Right ventricle myocardium superior (tissue), 1 donor: ENCODE measurements around the gene UTP25. TPM values are rescaled to one million over a fixed set of nuclear protein-coding genes. Genes with fewer than 3 reads are reported as not detected.
A peak's percentile ranks its signal among the peaks of the same experiment; 100 is the strongest.
"Not testable (repeated sequence)": the region's sequence is repeated elsewhere in the genome, so short reads cannot be mapped to it uniquely, and the experiment has no call there.

Experiments
- ATAC-seq: fragments of 200-7000 bp; cut with Tn5 transposase; one replicate; pipeline ENCODE4 v1.9.1; 2020; ENCODE audit warnings: mild to moderate bottlenecking; ENCODE audit not compliant: poor library complexity
- DNase-seq: peaks from one replicate; pipeline ENCODE4 v3.0.0-alpha.2; 2020
- intact Hi-C: fragments of 100-400 bp; cut with DNase I; formaldehyde crosslinking; loops from one replicate; pipeline ENCODE4 v1.11.2; 2022
- total RNA-seq: library from RNA; stranded (reverse); fragmentation: NEBNext Ultra II Directional; extraction: Animal tissue kit (Norgen Biotek cat#: 25700); gene quantifications from one replicate; pipeline ENCODE4 v1.2.1, GENCODE V29; 2021
- donor health status: DM: no; HTN: yes; CAD: no; lungs with severe emphysema.

The UTP25 gene
- total RNA-seq, 1 donor from 2014 or later, result 2.1 TPM

DNA sequence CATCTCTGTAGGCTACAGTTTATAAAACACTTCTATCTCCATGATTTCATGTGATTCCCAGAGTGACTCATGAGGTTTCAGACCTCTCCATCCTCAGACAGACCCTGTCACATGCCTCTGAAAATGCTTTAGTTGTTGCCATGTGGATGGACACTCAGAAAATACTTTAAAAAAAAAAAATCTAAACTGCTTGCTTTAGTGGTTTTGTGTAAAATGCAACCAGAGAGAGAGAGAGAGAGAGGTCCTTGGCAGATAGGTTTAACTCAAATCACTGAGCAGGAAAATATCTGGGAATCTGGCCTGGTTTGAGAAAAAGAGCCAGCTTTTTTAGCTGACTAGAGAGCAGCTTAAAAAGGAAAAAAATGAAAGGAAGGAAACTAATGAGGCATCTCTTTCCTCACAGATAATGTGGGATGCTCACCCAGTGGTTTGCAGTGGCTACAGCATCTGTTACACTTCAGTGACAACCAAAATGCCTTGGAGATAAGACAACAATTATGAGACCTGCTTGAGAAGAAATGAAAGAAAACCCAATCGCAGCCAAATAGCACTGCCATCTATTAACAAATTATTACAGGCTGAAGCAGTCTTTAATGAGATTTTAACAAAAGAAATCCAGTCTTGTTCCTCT, 55.7 kb downstream of the UTP25 start:
- no peak for ATAC-seq
- intact Hi-C loops, result no loop called here
- DNase-seq, result no peak

DNA sequence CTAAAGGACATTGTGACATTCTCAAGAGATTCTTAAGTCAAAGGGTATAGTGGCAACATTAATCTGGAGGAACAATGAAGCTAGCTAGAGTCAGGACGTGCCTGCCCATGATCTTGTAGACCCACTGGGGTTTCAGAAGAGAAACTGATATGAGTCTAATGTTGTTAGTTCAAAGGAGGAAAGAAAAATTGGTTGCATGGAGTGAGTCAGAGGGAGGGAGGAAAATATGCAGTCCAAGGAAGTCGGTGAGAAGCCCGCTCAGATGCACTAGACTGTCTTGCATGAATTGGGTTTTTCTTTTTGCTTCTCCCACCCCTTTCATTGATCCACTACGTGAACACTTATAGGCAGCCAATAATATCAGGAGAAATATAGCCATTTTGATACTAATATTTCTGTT, 56.5 kb downstream of the UTP25 start:
- DNase-seq, result no peak
- no peak for ATAC-seq
- intact Hi-C loops, result no loop called here

DNA sequence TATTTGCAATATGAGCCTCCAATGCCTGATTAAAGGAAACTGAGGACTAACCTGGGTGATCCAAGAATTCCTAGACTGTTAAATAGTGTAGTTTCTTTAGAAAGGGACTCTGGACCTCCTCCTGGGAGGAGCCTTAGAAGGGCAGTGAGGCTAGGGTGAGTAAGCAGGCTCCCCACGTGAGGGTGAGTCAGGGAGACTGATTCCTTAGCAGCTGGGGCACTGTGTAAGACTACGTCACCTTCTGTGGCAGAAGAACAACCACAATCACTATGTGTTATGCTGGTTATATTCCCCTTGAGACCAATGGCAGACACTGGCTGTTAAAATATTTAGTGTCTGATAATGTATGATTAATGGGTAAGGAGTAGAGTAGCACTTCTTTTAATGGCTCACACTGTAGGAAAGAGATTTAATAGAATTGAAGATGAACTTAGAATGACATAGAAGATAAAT, 56.9 kb downstream of the UTP25 start:
- ATAC-seq (no peak), DNase-seq (no peak)
- intact Hi-C loops, result no loop called here

DNA sequence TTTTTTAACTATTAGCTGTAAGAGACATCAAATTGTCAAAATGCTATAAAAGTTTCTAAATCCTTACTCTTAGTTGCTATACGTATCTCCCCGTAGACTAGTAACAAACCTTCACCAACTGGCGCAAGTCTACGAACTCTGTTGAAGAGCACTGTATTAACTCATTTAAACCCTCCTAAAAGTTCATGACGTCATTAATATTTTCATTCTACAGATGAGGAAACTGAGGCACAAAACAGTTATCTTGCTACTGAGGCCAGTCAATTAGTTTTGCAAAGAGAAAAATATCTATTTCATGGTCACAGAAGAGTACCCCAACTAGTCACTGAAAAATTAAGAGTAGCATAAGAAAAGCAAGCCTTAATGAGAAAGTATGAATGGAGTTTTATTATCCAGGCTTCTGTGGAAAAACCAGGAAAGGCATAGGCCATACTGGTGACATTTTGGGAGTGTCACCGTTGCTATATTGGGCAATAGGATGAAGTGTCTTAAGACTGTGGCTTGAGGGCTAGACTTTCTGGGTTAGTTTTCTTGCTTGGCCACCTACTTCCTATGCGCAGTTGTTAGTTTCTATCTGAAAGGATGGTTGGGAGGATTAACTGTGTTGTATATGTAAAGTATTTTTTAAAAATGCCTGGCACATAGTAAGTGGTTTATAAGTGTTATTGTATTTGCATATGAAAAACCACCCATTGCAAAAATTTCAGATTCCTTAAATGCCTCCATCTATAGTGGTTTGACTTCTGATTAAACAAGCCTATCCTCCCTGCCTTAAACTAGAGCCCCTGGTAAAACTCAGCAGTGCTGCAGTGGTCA, 57.8 kb downstream of the UTP25 start:
- ATAC-seq (no peak), DNase-seq (no peak)
- intact Hi-C loops, result no loop called here

DNA sequence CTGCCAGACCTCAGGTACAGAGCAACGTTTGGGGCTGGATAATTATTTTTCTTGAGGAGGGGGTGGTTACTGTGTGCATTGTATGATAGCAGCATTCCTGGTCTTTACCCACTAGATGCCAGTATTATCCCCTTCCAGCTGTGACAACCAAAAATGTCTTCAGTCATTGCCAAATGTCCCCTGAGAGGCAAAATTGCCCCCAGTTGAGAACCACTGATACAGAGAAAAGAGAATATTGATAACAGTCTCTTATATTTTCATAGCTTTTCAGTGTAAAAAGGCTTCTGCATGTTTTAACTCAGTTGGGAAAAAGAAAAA, 58.4 kb downstream of the UTP25 start:
- no peak for DNase-seq

DNA sequence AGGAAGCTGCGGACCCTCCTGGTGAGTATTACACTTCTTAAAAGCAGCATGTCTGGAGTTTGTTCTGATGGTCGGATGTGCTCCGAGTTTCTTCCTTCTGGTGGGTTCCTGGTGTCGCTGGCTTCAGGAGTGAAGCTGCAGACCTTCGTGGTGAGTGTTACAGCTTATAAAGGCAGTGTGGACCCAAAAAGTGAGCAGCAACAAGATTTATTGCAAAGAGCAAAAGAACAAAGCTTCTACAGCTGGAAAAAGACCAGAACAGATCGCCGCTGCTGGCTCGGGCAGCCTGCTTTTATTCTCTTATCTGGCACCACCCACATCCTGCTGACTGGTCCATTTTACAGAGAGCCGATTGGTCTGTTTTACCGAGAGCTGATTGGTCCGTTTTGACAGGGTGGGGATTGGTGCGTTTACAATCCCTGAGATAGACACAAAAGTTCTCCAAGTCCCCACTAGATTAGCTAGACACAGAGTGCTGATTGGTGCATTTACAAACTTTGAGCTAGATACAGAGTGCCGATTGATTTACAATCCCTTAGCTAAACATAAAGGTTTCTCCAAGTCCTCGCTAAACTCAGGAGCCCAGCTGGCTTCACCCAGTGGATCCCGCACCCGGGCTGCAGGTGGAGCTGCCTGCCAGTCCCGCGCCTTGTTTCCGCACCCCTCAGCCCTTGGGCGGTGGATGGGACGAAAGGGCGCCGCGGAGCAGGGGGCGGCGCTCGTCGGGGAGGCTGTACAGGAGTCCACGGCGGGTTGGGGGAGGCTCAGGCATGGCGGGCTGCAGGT, 60.7 kb downstream of the UTP25 start:
- DNase-seq, ATAC-seq, intact Hi-C loops: not testable (repeated sequence)

More for the DNA sequence above, 58.4 kb downstream of the UTP25 start:
- intact Hi-C loops, result no loop called here
- ATAC-seq, result no peak

DNA sequence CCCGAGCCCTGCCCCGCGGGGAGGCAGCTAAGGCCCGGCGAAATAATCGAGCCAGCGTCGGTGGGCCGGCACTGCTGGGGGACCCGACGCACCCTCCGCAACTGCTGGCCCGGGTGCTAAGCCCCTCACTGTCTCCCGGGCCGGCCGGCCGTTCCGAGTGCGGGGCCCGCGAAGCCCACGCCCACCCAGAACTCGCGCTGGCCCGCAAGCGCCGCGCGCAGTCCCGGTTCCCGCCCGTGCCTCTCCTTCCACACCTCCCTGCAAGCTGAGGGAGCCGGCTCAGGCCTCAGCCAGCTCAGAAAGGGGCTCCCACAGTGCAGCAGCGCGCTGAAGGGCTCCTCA, 61.3 kb downstream of the UTP25 start:
- DNase-seq (no peak), ATAC-seq (no peak)
- intact Hi-C loops, result no loop called here

DNA sequence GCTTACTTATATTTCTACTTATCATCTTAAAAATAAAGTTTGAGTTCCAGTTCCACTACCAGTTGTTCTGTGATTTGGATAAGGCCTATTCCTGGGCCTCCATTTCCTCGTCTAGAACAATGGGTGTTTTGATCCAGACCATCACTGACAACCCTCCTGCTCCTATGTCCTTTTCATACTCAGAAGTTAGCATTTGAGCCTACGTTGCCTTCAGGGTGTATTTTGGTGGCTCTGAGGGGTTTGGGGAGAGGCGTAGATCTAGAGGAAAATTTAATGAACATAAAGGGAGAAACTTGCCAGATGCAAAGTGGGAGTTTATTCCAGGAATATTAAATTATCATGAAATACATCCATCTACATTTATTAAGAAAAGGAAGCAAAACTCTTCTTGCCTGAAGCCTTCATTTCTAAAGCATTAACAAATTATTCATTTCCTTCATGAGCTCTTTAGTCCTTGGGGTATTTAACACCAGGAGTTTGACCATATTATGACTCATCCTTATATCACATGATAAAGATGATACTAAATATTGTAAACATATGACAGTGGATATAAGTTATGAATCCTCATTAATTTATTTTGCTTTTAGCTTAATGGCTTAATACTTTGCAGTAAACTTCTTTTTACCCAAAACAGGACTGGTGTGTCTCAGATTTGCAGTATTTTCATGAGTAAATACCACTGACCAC, 63.0 kb downstream of the UTP25 start:
- intact Hi-C loops, result no loop called here
- ATAC-seq, result no peak
- DNase-seq, result no peak

DNA sequence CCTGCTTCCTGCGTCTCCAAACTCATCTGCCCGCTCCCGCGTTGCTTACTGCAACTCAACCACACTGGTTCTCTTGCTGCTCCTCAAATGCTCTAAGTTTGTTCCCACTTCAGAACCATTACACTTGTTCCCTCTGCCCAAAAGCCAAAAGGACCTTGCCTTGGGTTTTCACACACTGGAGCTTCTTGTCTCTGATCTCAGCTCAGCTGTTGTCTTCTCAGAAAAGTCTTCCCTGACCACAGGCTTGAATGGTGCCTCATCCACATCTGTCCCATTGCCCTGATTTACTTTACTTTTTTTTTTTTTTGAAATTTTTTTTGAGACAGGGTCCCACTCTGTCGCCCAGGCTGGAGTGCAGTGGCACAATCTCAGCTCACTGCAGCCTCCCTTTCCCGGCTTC, 66.0 kb downstream of the UTP25 start:
- intact Hi-C loops, result no loop called here
- DNase-seq (no peak), ATAC-seq (no peak)

DNA sequence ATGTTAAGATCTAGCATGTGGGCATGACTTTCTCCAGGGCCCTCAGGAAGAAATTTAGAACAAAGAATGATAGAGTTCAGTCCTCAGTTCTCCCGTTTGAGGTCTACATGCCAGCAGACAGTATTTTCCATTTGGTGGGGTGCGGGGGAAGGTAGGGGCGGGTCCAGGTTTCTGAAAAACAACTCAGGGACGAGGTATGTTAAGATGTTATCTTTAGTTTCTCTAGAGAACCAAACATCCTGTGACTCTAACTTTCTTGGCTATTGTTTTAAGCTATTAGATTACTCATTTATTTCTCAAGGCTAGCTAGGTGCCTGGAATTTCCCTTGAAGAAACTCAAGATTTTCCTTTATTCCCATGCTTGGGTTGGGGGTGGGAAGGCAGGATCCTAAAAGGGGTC, 67.9 kb downstream of the UTP25 start:
- ATAC-seq, result no peak
- intact Hi-C loops, result no loop called here
- no peak for DNase-seq

DNA sequence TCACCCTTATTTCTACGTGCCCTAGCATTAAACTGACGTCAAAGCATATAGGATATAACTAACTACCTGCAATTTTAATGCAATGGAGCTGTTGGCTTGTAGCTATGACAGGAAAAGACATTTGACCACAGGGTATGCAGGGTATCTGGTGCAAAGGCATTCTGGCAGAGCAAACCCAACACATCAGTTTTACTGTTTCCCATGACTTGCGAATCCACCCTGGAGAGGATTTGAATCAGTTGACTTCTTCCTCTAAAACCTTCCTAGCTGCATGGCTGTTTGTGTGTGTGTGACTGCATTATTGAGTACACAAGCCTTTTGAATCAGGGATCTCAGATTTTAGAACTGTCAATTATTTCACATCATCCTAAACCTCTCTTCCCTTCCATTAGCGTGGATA, 68.6 kb downstream of the UTP25 start:
- intact Hi-C loops, result no loop called here
- ATAC-seq (no peak), DNase-seq (no peak)

DNA sequence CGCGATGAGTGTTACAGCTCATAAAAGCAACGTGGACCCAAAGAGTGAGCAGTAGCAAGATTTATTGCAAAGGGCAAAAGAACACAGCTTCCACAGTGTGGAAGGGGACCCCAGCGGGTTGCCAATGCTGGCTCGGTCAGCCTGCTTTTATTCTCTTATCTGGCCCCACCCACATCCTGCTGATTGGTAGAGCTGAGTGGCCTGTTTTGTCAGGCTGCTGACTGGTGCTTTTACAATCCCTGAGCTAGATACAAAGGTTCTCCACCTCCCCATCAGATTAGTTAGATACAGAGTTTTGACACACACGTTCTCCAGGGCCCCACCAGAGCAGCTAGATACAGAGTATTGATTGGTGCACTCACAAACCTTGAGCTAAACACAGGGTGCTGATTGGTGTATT, 70.5 kb downstream of the UTP25 start:
- ATAC-seq, result not testable (repeated sequence)

DNA sequence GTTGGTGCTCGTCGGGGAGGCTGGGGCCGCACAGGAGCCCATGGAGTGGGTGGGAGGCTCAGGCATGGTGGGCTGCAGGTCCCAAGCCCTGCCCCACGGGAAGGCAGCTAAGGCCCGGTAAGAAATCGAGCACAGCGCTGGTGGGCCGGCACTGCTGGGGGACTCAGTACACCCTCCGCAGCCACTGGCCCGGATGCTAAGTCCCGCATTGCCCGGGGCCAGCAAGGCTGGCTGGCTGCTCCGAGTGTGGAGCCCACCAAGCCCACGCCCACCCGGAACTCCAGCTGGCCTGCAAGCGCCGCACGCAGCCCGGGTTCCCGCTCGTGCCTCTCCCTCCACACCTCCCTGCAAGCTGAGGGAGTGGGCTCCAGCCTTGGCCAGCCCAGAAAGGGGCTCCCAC, 71.1 kb downstream of the UTP25 start:
- peak; percentile 31 for DNase-seq
- intact Hi-C loops, ATAC-seq: not testable (repeated sequence)

More for the DNA sequence above, 70.5 kb downstream of the UTP25 start:
- DNase-seq, intact Hi-C loops: not testable (repeated sequence)

DNA sequence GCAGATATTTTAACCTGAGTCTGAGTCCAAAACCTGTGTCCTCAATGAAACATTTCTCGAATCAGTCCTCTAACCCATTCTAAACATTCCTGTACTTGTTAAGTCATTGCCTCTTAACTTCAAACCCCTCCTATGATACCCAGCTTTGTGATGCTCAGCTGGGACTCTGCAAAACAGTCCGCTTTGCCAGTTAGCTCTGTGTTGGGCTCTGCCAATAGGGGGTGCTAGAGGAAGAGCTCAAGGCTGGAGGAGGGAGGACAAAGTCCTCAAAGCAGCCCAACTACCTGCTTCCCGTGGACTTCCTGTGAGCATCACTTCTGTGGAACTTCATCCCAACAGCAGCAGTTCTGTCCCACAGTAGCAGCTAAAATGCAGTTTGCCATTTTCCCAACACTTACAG, 72.2 kb downstream of the UTP25 start:
- intact Hi-C loops, result no loop called here
- DNase-seq (no peak), ATAC-seq (no peak)

DNA sequence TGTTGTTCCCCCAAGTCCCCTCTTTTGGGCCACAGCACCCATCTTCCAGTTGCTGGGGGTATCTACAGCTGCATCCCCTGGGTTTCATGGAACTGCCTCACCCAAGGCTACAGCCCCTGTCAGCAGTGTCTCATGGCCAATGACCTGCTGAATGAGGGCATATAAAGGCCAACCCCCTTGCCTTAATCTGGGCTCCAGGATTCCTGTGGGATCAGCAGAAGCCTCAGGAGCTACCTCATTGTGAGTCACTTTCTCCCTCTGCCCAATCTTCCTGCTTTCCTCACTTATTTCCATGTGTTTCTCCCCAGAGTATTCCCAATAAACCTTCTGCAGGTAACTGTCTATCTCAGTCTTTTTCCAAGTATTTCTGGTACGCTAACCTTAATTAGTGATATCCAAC, 73.0 kb downstream of the UTP25 start:
- intact Hi-C loops, result no loop called here
- DNase-seq (no peak), ATAC-seq (no peak)

DNA sequence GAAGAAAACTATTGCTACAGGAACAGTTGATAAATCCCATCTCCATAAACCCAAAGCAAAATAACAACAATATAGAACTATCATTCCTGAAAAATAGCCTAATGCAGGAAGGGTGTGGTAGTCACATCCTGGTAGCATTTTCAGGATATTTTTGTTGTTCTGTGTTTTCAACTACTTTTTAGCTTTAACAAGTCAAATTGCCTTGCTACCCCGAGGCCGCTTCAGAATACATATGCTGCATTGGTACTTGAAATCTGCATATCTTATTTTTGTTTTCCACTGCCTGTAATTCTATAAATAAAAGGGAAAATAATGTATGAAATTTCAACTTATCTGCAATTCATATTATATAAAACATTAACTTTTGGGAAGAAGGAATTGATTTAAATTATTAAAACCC, 73.4 kb downstream of the UTP25 start:
- DNase-seq, result no peak
- no peak for ATAC-seq
- intact Hi-C loops, result no loop called here

DNA sequence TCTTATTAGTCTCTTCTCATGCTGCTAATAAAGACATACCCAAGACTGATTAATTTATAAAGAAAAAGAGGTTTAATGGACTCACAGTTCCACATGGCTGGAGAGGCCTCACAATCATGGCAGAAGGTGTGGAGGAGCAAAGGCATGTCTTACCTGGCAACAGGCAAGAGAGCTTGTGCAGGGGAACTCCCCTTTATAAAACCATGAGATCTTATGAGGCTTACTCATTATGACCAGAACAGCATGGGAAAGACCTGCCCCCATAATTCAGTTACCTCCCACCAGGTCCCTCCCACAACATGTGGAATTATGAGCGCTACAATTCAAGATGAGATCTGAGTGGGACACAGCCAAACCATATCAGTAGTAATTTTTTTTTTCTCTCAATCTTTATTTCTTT, 77.0 kb downstream of the UTP25 start:
- ATAC-seq, DNase-seq, intact Hi-C loops: not testable (repeated sequence)
